IgD-negative memory B cell (primary cell): Measurements from ENCODE around the gene VTI1A. TPM values are rescaled to one million over a fixed set of nuclear protein-coding genes. Genes with fewer than 3 reads are reported as not detected.
"Not testable (repeated sequence)": the region's sequence is repeated elsewhere in the genome, so short reads cannot be mapped to it uniquely, and the experiment has no call there.

Source experiments
- H3K27ac Mint-ChIP-seq, 3 donors: one replicate each; pipeline ENCODE4 v1.8.0; 2020 to 2022; ENCODE audit warnings: mild to moderate bottlenecking in 3 of 3, mixed read lengths in 3 of 3, moderate library complexity in 1 of 3
- H3K27me3 Mint-ChIP-seq: one replicate; pipeline ENCODE4 v1.8.0; 2021; ENCODE audit warnings: mixed read lengths
- H3K36me3 Mint-ChIP-seq: one replicate; pipeline ENCODE4 v1.8.0; 2020; ENCODE audit warnings: mild to moderate bottlenecking, mixed read lengths
- H3K4me1 Mint-ChIP-seq, 3 donors: one replicate each; pipeline ENCODE4 v1.8.0; 2020 to 2022; ENCODE audit warnings: mixed read lengths in 3 of 3, mild to moderate bottlenecking in 1 of 3
- H3K4me3 Mint-ChIP-seq, 4 donors: one replicate each; pipeline ENCODE4 v1.8.0; 2020 to 2022; ENCODE audit warnings: mild to moderate bottlenecking in 4 of 4, mixed read lengths in 4 of 4, moderate library complexity in 3 of 4
- H3K9me3 Mint-ChIP-seq, 3 donors: one replicate each; pipeline ENCODE4 v1.8.0; 2020 to 2021; ENCODE audit warnings: mixed read lengths in 3 of 3, mild to moderate bottlenecking in 1 of 3
- polyA plus RNA-seq: library from polyadenylated mRNA; unstranded; fragments of 300-500 nt; fragmentation: Illumina TruSeq; gene quantifications from one replicate; pipeline ENCODE4 v1.2.3, GENCODE V29; 2021

Gene VTI1A
- polyA plus RNA-seq, 1 donor from 2014 or later = 32.0 TPM

DNA sequence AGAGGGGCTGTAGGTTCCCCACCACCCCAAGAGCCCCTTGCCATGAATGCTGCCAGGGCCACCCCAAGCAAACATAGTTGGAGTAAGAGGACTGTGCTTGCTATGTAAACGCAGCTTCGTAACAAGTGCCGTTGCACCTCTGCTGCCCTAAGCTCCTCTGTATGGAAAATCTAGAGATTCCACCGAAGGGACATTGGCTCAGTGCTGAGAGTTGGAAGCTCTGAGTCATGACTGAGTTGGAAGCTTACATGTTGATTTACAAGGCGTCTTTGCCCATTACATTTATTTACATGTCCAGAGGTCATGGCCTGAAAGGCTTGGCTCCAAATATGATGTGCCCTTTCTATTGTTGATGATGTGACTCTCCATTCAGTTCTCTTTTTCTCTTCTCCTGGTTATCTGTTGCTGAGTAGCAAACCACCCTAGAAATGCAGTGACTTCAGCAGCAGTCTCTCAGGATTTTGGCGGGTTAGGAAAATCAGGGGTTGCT lies 270.0 kb downstream of the VTI1A start:
- Mint-ChIP-seq H3K36me3 (peaks cover 12% of the 10 kb centered on the region), H3K4me1 (no peaks in the 10 kb centered on the region), H3K27ac (no peak overlapping the region), H3K4me3 (no peak overlapping the region), H3K9me3 (no peaks in the 10 kb centered on the region), H3K27me3 (no peaks in the 10 kb centered on the region)

DNA sequence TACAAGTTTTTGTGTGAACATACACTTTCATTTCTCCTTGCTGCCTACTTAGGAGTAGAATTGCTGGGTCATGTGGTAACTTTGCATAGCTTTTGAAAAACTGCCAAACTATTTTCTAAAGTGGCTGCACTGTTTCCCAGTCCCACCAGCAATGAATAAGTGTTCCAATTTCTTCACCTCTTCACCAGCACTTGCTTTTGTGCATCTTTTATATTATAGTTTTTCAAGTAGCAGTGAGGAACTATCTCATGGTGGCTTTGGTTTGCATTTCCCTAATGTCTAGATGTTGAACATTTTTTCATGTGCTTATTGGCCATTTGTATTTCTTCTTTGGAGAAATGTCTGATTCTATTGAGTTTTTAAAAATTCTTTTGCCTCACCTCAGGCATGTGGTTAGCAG lies 273.2 kb downstream of the VTI1A start:
- Mint-ChIP-seq H3K27me3 (no peaks in the 10 kb centered on the region), H3K4me1 (no peaks in the 10 kb centered on the region), H3K27ac (no peak overlapping the region), H3K36me3 (peaks cover 10% of the 10 kb centered on the region), H3K9me3 (no peaks in the 10 kb centered on the region), H3K4me3 (no peak overlapping the region)

DNA sequence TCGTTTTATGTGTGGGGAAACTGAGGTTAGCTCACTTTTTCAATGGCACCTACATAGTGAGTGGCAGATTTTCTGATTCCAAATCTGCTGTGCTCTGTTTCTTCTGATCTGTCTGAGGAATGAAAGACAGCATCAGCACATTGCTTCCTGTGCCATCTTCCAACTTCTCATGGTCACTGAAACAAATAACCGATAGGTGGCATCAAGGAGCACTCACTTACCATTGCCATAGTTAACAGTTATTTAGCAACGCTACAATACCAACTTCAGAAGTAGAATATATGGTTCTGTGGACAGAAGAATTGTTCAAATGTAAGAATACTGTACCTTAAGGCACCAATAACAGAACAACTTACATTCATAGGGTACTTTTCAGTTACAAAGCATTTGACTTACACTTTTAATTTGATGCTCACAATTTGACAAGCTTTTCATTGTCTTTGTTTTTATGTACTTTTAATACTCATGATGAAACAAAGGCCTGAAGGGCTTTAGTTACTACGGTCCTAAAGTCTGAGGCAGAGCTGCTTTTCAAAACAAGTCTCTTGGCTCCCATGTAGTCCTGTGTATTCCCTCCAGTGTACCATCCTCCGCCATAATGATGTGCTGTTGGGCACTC lies 274.2 kb downstream of the VTI1A start:
- peak overlapping the region in 1 of 3 donors; percentile 54 for H3K27ac Mint-ChIP-seq
- H3K4me3 Mint-ChIP-seq = no peak overlapping the region
- H3K27me3 Mint-ChIP-seq = no peaks in the 10 kb centered on the region

DNA sequence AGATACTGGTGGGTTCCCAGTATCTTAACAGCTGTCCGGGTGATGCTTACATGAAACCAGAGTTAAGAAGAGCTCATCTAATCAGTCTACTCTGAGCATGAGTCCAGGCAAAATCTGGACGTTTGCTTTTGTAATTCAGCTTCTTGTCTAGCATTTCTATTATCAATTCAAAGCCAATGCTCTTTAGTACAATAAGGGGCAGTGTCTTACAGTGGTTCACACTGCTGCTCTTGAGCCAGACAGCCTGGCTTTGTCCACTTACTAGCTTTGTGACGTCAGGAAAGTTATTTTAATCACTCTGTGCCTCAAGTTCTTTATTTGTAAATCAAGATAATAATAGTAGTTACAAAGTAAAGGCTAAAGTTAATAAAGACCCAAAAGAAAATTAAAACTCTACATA lies 275.7 kb downstream of the VTI1A start:
- no peak overlapping the region for H3K4me3 Mint-ChIP-seq
- H3K4me1 Mint-ChIP-seq = no peaks in the 10 kb centered on the region
- no peaks in the 10 kb centered on the region for H3K9me3 Mint-ChIP-seq
- H3K36me3 Mint-ChIP-seq = peaks cover 9% of the 10 kb centered on the region
- H3K27me3 Mint-ChIP-seq = no peaks in the 10 kb centered on the region
- H3K27ac Mint-ChIP-seq = no peak overlapping the region

More for the DNA sequence above, 274.2 kb downstream of the VTI1A start:
- peaks cover 9% of the 10 kb centered on the region for H3K36me3 Mint-ChIP-seq
- H3K4me1 Mint-ChIP-seq = no peaks in the 10 kb centered on the region
- H3K9me3 Mint-ChIP-seq = no peaks in the 10 kb centered on the region

DNA sequence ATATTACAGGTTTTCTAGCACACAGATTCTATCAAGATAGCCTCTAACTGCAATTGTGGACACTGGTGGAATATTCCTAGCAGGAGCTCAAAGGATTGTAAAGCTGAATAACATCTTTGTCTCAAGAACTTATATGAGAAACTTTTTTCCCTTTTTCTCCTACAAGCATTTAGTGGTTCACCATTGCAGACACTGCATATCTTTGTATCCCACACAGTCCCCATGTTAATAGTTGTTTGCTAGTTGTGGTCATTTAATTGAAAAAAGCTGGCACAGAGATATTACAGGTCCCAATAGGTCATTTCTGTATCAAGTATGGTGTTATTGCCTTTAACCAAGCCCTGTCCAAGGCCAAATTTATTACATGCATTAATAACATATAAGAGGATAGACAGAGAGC lies 276.9 kb downstream of the VTI1A start:
- Mint-ChIP-seq H3K27ac (no peak overlapping the region), H3K36me3 (peaks cover 6% of the 10 kb centered on the region)

DNA sequence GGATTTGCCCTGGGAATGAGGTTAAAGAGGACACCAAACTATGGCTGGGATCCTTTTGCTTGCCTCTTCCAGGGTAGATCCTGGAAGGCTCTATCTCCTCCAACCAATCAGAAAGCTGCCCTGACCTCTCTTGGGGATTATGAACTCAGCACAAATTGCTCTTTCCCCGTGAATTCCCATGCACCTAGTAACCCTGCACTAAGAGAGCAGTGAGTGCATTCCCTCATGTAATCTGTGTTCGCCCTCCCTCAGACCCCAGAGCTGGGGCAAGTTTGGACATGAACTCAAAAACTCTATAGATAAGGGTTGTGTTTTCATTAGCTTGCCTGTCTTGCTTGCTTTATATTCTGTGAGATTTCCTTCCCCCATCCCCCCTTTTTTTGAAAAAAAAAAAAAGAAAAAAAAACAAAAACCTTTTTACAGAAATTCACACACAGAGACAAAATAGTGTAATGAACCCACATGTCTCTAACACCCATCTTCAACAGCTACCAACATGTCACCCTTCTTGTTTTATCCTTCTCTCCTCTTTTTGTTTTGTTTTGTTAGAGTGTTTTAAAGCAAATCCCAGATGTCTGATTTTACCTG lies 277.5 kb downstream of the VTI1A start:
- no peaks in the 10 kb centered on the region for H3K9me3 Mint-ChIP-seq

More for the DNA sequence above, 276.9 kb downstream of the VTI1A start:
- Mint-ChIP-seq H3K27me3 (no peaks in the 10 kb centered on the region), H3K4me1 (no peaks in the 10 kb centered on the region), H3K9me3 (no peaks in the 10 kb centered on the region), H3K4me3 (no peak overlapping the region)

DNA sequence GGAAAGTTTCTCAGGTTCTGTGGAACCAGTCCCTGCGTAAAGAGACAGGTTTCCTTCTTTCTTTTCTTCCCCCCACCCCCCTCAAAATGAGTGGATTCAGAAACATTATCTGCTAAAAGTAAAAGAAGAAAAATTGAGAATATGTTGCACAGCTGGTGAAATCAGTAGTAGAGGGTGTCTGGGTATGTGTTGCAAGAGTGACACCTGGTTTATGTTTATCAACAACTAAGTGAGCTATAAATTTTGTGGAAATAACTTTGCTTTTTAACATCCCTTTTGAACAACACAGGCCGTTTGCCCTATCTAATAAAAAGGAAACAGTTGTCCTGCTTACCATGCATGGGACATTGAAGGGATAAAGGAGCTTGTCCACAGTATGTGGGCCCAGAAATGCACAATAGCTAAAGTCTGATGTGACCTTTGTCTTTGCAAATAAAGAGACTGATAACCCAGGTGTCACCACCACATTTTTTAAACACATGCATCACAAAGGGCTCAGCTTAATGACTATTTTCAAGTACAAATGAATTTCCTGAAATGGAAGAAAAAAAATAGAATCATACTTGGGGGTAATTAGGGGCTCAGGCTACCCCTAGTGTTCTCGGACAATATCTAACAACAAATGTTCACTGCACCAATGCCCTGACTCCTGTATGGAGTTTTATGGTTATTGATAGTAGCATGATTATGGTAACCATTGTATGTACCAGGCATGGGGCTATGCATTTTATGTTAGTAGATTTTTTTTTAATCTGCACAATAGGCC lies 281.3 kb downstream of the VTI1A start:
- Mint-ChIP-seq H3K4me1 (peaks cover 5 to 10% (median 9%) of the 10 kb centered on the region in 3 donors), H3K27ac (no peak overlapping the region), H3K4me3 (no peak overlapping the region), H3K36me3 (peaks cover 10% of the 10 kb centered on the region), H3K9me3 (no peaks in the 10 kb centered on the region), H3K27me3 (no peaks in the 10 kb centered on the region)

More for the DNA sequence above, 277.5 kb downstream of the VTI1A start:
- Mint-ChIP-seq H3K4me3 (no peak overlapping the region), H3K27ac (no peak overlapping the region), H3K36me3 (peaks cover 7% of the 10 kb centered on the region), H3K4me1 (peaks cover 0 to 2% (median 0%) of the 10 kb centered on the region in 3 donors), H3K27me3 (no peaks in the 10 kb centered on the region)

DNA sequence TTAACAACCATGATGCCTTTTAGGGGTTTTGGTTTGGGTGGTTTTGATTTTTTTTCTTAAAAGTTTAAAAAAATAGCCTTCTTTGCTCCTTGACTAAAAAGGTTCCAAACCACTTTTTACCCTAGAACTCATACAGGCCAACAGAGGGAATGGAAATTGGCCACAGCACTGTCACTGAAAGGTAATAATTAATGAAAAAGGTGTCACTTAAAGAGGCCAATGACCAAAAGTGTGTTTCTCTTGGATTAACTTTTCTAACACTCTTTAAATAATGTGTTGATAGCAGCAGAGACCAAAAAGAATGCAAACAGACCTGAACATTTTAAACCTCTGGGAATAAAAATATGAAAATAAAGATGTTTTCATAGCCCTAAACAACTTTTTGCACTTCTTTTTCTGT lies 282.0 kb downstream of the VTI1A start:
- H3K27ac Mint-ChIP-seq = no peak overlapping the region
- H3K9me3 Mint-ChIP-seq = no peaks in the 10 kb centered on the region

DNA sequence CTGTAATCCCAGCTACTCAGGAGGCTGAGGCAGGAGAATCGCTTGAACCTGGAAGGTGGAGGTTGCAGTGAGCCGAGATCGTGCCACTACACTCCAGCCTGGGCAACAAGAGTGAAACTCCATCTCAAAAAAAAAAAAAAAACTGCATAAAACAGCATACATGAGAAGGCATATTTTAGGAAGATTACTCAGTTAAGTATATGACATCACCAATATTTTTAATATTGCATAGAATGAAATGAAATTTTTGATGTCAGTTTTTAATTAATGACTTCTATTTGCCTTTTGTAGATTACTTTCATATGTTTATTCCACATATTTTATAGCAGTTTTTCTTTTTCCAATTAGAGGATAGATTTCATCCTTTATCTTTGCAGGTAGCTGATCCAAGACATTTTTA lies 284.4 kb downstream of the VTI1A start:
- H3K9me3 Mint-ChIP-seq, H3K36me3 Mint-ChIP-seq, H3K27me3 Mint-ChIP-seq, H3K4me3 Mint-ChIP-seq: not testable (repeated sequence)
- Mint-ChIP-seq H3K4me1 (peaks cover 5 to 10% (median 9%) of the 10 kb centered on the region in 3 donors), H3K27ac (peak overlapping the region in 1 of 3 donors; percentile 55)

More for the DNA sequence above, 282.0 kb downstream of the VTI1A start:
- Mint-ChIP-seq H3K4me1 (peaks cover 5 to 10% (median 9%) of the 10 kb centered on the region in 3 donors), H3K4me3 (no peak overlapping the region), H3K27me3 (no peaks in the 10 kb centered on the region), H3K36me3 (peaks cover 10% of the 10 kb centered on the region)

DNA sequence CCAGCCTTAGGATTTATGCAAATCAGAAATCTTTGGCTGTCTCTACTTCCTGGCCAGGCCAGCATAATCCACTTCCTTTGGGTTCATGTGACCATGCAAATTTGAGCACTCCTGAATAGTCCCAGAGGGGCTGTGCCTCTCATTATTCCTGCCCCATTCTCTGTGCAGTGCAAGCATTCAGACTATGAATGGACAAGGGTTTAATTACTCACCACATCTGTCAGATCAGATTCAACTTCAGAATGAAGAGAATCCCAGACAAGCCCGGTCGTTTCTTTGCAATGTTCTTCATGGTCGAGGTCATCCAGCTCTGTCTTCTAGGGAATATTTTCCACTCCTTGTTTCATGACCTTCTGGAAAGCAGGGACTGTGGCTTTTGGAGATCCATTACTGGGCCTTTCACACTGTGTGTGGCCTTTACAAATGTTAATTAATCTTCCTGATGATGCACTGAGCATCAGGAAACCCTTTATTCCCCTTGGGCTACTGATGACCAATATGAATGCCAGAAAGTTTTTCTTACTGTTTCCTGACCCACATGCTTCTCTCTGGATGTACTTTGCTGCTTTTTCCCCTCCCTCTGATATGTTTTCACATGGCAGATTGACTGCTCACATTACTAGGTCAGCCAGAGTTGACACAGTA lies 285.4 kb downstream of the VTI1A start:
- peak overlapping the region in 1 of 4 donors; percentile 4 for H3K4me3 Mint-ChIP-seq
- H3K36me3 Mint-ChIP-seq = peaks cover 8% of the 10 kb centered on the region
- H3K27ac Mint-ChIP-seq = no peak overlapping the region
- H3K4me1 Mint-ChIP-seq = peaks cover 5 to 10% (median 9%) of the 10 kb centered on the region in 3 donors
- no peaks in the 10 kb centered on the region for H3K27me3 Mint-ChIP-seq
- H3K9me3 Mint-ChIP-seq = no peaks in the 10 kb centered on the region

DNA sequence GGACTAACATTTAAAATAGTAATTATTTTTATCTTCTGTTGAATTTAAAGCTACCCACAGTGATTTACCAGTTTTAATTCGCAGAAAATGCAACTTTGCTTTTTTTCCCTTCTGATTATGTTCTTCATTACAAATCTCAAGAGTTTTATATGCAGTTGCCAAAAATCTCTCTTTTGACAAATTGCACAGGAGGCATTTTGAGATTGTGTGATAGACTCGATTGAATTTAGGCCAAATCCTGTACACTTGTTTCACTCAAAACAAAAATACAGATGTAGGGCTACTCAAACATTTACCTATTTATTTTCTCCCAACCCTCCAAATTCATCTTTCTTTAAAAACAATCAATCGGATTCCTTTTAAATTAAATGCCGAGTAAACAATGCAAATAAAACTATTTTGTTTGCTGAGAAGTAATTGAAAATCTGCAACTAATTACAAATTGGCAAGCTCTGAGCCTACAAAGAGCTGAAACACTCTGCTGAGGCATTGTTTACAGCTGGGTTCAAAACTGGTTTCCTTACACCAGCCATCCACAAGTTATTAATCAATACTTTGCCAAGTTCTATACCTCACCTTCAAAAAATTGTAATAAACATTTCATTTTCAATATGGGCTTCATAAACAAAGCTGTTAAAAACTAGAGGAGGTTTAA lies 288.2 kb downstream of the VTI1A start:
- no peak overlapping the region for H3K27ac Mint-ChIP-seq
- H3K4me1 Mint-ChIP-seq = peaks cover 5 to 8% (median 6%) of the 10 kb centered on the region in 3 donors
- H3K9me3 Mint-ChIP-seq = peaks cover 0 to 2% (median 0%) of the 10 kb centered on the region in 3 donors
- H3K4me3 Mint-ChIP-seq = no peak overlapping the region
- no peaks in the 10 kb centered on the region for H3K27me3 Mint-ChIP-seq
- peaks cover 6% of the 10 kb centered on the region for H3K36me3 Mint-ChIP-seq

DNA sequence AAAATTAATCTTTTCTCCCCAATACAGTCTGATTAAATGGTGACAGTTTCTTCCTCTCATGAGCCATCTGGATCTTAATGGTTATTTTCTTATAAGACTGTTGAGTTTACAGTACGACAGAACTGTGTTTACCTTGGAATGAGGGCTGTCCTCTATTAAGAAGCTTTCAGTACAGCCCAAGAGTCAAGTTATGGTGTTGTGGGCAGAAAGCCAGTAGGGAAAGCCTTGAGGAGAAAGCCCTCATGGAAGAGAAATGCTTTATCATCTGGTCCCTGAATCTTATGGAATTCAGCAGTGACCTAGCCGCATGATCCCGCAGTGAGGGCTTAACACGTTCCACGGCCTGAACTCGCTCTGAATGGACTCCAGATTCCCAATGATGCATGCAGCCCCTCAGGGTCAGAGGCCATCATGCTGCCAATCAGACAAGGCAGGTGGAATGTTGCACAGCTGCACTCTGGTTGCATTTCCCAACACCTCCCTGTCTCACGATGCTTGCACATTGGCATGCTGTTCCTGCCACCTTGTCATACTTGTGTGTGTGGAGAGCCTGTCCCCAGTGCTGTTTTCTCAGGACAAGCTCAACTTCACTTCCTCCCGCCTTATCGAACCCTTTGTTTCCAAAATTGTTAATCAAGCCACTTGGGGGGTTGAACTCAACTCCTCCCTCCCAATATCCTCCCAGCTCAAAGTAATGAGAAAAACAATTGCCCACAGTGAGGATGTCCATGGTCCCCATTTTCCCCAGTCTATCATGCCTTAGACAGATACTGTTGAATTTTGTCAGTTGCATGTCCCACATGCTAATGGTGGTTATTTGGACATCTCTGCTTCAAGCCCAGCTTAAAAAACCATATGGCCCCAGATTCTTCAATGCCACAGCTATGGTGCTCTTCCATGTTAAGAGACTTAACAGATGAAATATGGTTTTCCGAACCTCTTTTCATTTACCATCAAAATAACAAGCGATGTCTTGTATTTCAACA lies 291.9 kb downstream of the VTI1A start:
- no peak overlapping the region for H3K27ac Mint-ChIP-seq
- no peak overlapping the region for H3K4me3 Mint-ChIP-seq
- H3K27me3 Mint-ChIP-seq = no peaks in the 10 kb centered on the region
- H3K9me3 Mint-ChIP-seq = peaks cover 0 to 2% (median 0%) of the 10 kb centered on the region in 3 donors
- peaks cover 2% of the 10 kb centered on the region for H3K36me3 Mint-ChIP-seq
- no peaks in the 10 kb centered on the region for H3K4me1 Mint-ChIP-seq

DNA sequence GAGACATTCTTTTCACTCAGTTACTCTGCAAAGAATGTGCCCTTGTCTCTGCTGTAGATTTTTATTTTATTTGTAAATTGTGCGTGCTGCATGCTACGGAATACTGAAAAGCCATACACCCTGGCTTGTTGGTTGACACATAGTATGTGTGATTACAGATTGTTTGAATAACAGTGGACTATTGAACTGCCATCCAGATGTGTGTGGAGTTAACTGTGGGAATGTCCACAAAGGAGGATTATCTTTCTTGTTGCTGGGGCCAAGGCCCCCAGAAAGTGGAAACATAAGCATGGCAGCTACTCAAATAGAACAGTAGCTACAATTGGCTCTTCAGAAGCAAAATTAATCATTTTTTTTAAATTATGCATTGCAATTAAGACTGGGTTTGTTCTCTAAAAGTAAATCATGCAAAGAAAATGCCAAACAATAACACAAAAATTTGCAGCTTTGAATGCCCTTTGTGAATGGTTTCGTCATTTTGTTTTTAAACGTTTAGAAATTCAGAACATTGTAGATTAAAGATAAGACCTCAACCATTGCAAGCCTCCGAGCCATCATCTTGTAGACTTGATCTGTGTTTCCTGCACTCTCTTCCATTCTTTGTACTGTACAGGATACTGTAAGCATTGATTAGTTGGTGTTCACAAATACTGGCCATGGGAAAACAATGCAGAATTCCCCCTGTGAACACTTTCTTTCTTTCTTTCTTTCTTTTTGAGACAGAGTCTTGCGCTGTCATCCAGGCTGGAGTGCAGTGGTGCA lies 292.8 kb downstream of the VTI1A start:
- Mint-ChIP-seq H3K4me1 (no peaks in the 10 kb centered on the region), H3K9me3 (peaks cover 0 to 2% (median 0%) of the 10 kb centered on the region in 3 donors), H3K4me3 (no peak overlapping the region), H3K36me3 (peaks cover 5% of the 10 kb centered on the region), H3K27me3 (no peaks in the 10 kb centered on the region), H3K27ac (no peak overlapping the region)
